H9 (cell line): ENCODE data around the gene POLQ. TPM values are rescaled to one million over a fixed set of nuclear protein-coding genes. Genes with fewer than 3 reads are reported as not detected.

ENCODE experiments used
- DNase-seq: peaks from one replicate; pipeline ENCODE4 v3.0.0-alpha.2; 2017
- H2AFZ ChIP-seq: one replicate; pipeline ENCODE4 v1.6.1; 2013; ENCODE audit warnings: mild to moderate bottlenecking, low read length, control low read depth, moderate library complexity
- H2AK5ac ChIP-seq: 2 replicates; pipeline ENCODE4 v1.6.1; 2013; ENCODE audit warnings: low read length, control low read depth, mixed read lengths; ENCODE audit not compliant: insufficient read length
- H2BK120ac ChIP-seq: one replicate; pipeline ENCODE4 v1.6.1; 2013; ENCODE audit warnings: low read depth, mild to moderate bottlenecking, low read length, control low read depth, inconsistent platforms; ENCODE audit not compliant: poor library complexity, severe bottlenecking
- H2BK12ac ChIP-seq: 2 replicates; pipeline ENCODE4 v1.6.1; 2013; ENCODE audit warnings: low read length, control low read depth, mixed read lengths, low read depth; ENCODE audit not compliant: insufficient read length
- H2BK15ac ChIP-seq: 2 replicates; pipeline ENCODE4 v1.6.1; 2013; ENCODE audit warnings: low read depth, low read length, control low read depth
- H2BK20ac ChIP-seq: one replicate; pipeline ENCODE4 v1.6.1; 2013; ENCODE audit warnings: low read depth, mild to moderate bottlenecking, low read length, control low read depth, inconsistent platforms; ENCODE audit not compliant: poor library complexity, severe bottlenecking
- H2BK5ac ChIP-seq: 2 replicates; pipeline ENCODE4 v1.6.1; 2013; ENCODE audit warnings: low read length, control low read depth, mixed read lengths; ENCODE audit not compliant: insufficient read length
- H3K14ac ChIP-seq: 2 replicates; pipeline ENCODE4 v1.6.1; 2013; ENCODE audit warnings: low read length, control low read depth; ENCODE audit not compliant: insufficient read depth
- H3K18ac ChIP-seq: 2 replicates; pipeline ENCODE4 v1.6.1; 2013; ENCODE audit warnings: low read depth, mild to moderate bottlenecking, mixed read lengths, low read length, control low read depth; ENCODE audit not compliant: insufficient read length
- H3K23ac ChIP-seq: 2 replicates; pipeline ENCODE4 v1.6.1; 2013; ENCODE audit warnings: low read length, control low read depth, mixed read lengths, low read depth; ENCODE audit not compliant: insufficient read length
- H3K23me2 ChIP-seq: 2 replicates; pipeline ENCODE4 v1.6.1; 2013; ENCODE audit warnings: low read depth, mild to moderate bottlenecking, mixed read lengths, low read length, control low read depth; ENCODE audit not compliant: insufficient read length, poor library complexity, severe bottlenecking
- H3K27ac ChIP-seq: 2 replicates; pipeline ENCODE4 v1.5.1; 2013; ENCODE audit warnings: low read length, control low read depth, mixed read lengths, low read depth; ENCODE audit not compliant: insufficient read length
- H3K27me3 ChIP-seq: 2 replicates; pipeline ENCODE4 v1.6.1; 2013; ENCODE audit warnings: low read length, control low read depth, inconsistent platforms; ENCODE audit not compliant: insufficient read depth
- H3K4ac ChIP-seq: 2 replicates; pipeline ENCODE4 v1.6.1; 2013; ENCODE audit warnings: low read depth, mild to moderate bottlenecking, control low read depth, inconsistent platforms, low read length, moderate library complexity
- H3K4me1 ChIP-seq: 2 replicates; pipeline ENCODE4 v1.6.1; 2013; ENCODE audit warnings: low read length, control low read depth, inconsistent platforms; ENCODE audit not compliant: insufficient read depth
- H3K4me2 ChIP-seq: 2 replicates; pipeline ENCODE4 v1.6.1; 2013; ENCODE audit warnings: low read length, control low read depth, mixed read lengths; ENCODE audit not compliant: insufficient read length, insufficient read depth
- H3K56ac ChIP-seq: 2 replicates; pipeline ENCODE4 v1.6.1; 2013; ENCODE audit warnings: low read depth, mild to moderate bottlenecking, mixed read lengths, low read length, control low read depth; ENCODE audit not compliant: insufficient read length
- H3K79me1 ChIP-seq: 2 replicates; pipeline ENCODE4 v1.6.1; 2013; ENCODE audit warnings: low read depth, mild to moderate bottlenecking, moderate library complexity, low read length, control low read depth, inconsistent platforms; ENCODE audit not compliant: insufficient read depth, poor library complexity, severe bottlenecking
- H3K79me2 ChIP-seq: 2 replicates; pipeline ENCODE4 v1.6.1; 2013; ENCODE audit warnings: low read length, control low read depth, inconsistent platforms; ENCODE audit not compliant: insufficient read depth
- H3K9ac ChIP-seq: 2 replicates; pipeline ENCODE4 v1.6.1; 2013; ENCODE audit warnings: low read length, control low read depth, mixed read lengths; ENCODE audit not compliant: insufficient read length; ENCODE audit errors: extremely low read depth
- H3K9me3 ChIP-seq: one replicate; pipeline ENCODE4 v1.6.1; 2013; ENCODE audit warnings: low read depth, low read length, inconsistent platforms; ENCODE audit not compliant: control insufficient read depth
- H3T11ph ChIP-seq: one replicate; pipeline ENCODE4 v1.6.1; 2013; ENCODE audit warnings: mild to moderate bottlenecking, low read length, control low read depth, inconsistent platforms
- H4K20me1 ChIP-seq: one replicate; pipeline ENCODE4 v1.6.1; 2013; ENCODE audit not compliant: control insufficient read depth, insufficient read length, insufficient read depth
- H4K5ac ChIP-seq: 2 replicates; pipeline ENCODE4 v1.6.1; 2013; ENCODE audit warnings: low read depth, mild to moderate bottlenecking, mixed read lengths, low read length, control low read depth; ENCODE audit not compliant: insufficient read length
- H4K8ac ChIP-seq: replicated peaks from 2 replicates; pipeline ENCODE4 v1.6.1; 2013; ENCODE audit warnings: low read length, control low read depth, mixed read lengths, low read depth; ENCODE audit not compliant: insufficient read length
- H4K91ac ChIP-seq: 2 replicates; pipeline ENCODE4 v1.6.1; 2013; ENCODE audit warnings: low read depth, mild to moderate bottlenecking, moderate library complexity, mixed read lengths, low read length, control low read depth; ENCODE audit not compliant: insufficient read length
- H3K27ac Mint-ChIP-seq, 3 experiments: 2 replicates in 2 of 3; 3 replicates in 1 of 3; pipeline ENCODE4 v1.8.0; 2020 to 2021; ENCODE audit warnings: mixed read lengths in 3 of 3, mild to moderate bottlenecking in 1 of 3, moderate library complexity in 1 of 3
- H3K27me3 Mint-ChIP-seq: 2 replicates; pipeline ENCODE4 v1.8.0; 2021; ENCODE audit warnings: low read depth, mild to moderate bottlenecking, moderate library complexity, mixed read lengths
- H3K36me3 Mint-ChIP-seq, 3 experiments: 2 replicates in 2 of 3; 3 replicates in 1 of 3; pipeline ENCODE4 v1.8.0; 2020 to 2021; ENCODE audit warnings: low read depth in 3 of 3, mixed read lengths in 3 of 3; ENCODE audit not compliant: insufficient read depth in 1 of 3
- H3K4me1 Mint-ChIP-seq, 2 experiments: 2 replicates each; pipeline ENCODE4 v1.8.0; 2020; ENCODE audit warnings: mixed read lengths in 2 of 2
- H3K4me3 Mint-ChIP-seq, 2 experiments: 2 replicates in 1 of 2; 3 replicates in 1 of 2; pipeline ENCODE4 v1.8.0; 2020 to 2021; ENCODE audit warnings: mild to moderate bottlenecking in 2 of 2, mixed read lengths in 2 of 2, moderate library complexity in 1 of 2
- H3K9me3 Mint-ChIP-seq, 2 experiments: 2 replicates in 1 of 2; 3 replicates in 1 of 2; pipeline ENCODE4 v1.8.0; 2020; ENCODE audit warnings: mild to moderate bottlenecking in 2 of 2, mixed read lengths in 2 of 2, moderate library complexity in 1 of 2
- CTCF ChIP-seq: fragments of 200-600 bp; sonication (generic); conservative IDR thresholded peaks from 3 replicates; pipeline ENCODE4 v1.8.0; 2021; ENCODE audit warnings: antibody characterized with exemption, mild to moderate bottlenecking
- WGBS: extraction: QIAGEN DNeasy Blood & Tissue Kit; methylation state at CpG from one replicate; pipeline ENCODE4 v1.1.7; 2013; ENCODE audit warnings: missing lambda C conversion rate, low lambda C conversion rate, mixed read lengths; ENCODE audit not compliant: insufficient read length; ENCODE audit errors: extremely low coverage; 5-methylcytosine and 5-hydroxymethylcytosine counted together
- total RNA-seq: library from RNA; stranded (reverse); gene quantifications from 2 replicates; pipeline ENCODE4 v1.2.1, GENCODE V29; 2021

Gene POLQ
- total RNA-seq, 1 experiment from 2014 or later = 15.4 TPM

- Histone ChIP-seq H3K23ac (no peak overlapping the region), H3K18ac (no peak overlapping the region), H2BK120ac (no peak overlapping the region), H3K27me3 (no peaks in the 10 kb centered on the region), H4K91ac (no peak overlapping the region), H3K4ac (no peak overlapping the region), H3T11ph (no peak overlapping the region), H2BK15ac (no peak overlapping the region), H2BK20ac (no peak overlapping the region), H3K79me1 (no peaks in the 10 kb centered on the region), H2BK5ac (no peak overlapping the region), H2BK12ac (no peak overlapping the region), H3K9ac (no peak overlapping the region), H2AFZ (no peak overlapping the region), H3K23me2 (no peaks in the 10 kb centered on the region), H3K56ac (no peak overlapping the region), H4K8ac (no peak overlapping the region), H3K79me2 (no peaks in the 10 kb centered on the region), H3K27ac (no peak overlapping the region), H3K14ac (no peak overlapping the region), H3K4me2 (no peak overlapping the region), H4K5ac (no peak overlapping the region), H3K4me1 (no peaks in the 10 kb centered on the region), H3K9me3 (no peaks in the 10 kb centered on the region), H4K20me1 (no peaks in the 10 kb centered on the region), H2AK5ac (no peak overlapping the region)
- DNase-seq = no peak
- TF ChIP-seq CTCF = no peak
- Mint-ChIP-seq H3K4me3 (no peak overlapping the region), H3K27me3 (no peaks in the 10 kb centered on the region), H3K27ac (no peak overlapping the region), H3K9me3 (no peaks in the 10 kb centered on the region), H3K4me1 (no peaks in the 10 kb centered on the region), H3K36me3 (no peaks in the 10 kb centered on the region)
- no CpG with 5 or more reads among the region's 2 CpGs for WGBS
Measured at GRCh38 chr3:121414924-121415323, 130.9 kb downstream of the POLQ start.
